Activated CD4-positive, alpha-beta T cell treated with anti-CD3 and anti-CD28 coated beads for 36 hours (primary cell): ENCODE results near the gene FRMPD4. TPM values are rescaled to one million over a fixed set of nuclear protein-coding genes. Genes with fewer than 3 reads are reported as not detected.
"Not testable (repeated sequence)": the region's sequence is repeated elsewhere in the genome, so short reads cannot be mapped to it uniquely, and the experiment has no call there.

Source experiments
- ATAC-seq: fragments of 200-7000 bp; cut with Tn5 transposase; one replicate; pipeline ENCODE4 v1.10.0; 2021; ENCODE audit warnings: mild to moderate bottlenecking, moderate library complexity
- CTCF ChIA-PET: fragments of 350-600 bp; sonication (Branson Sonifier 250); formaldehyde crosslinking; loops from one replicate; lab custom pipeline; 2021; ENCODE audit warnings: antibody characterized with exemption; lab: Charles Lee
- POLR2A ChIA-PET: fragments of 350-600 bp; sonication (Branson Sonifier 250); formaldehyde crosslinking; loops from one replicate; lab custom pipeline; 2021; ENCODE audit warnings: antibody characterized with exemption, inconsistent platforms; lab: Charles Lee
- DNase-seq: peaks from one replicate; pipeline ENCODE4 v3.0.0-alpha.2; 2020
- H3K27ac Mint-ChIP-seq: one replicate; pipeline ENCODE4 v1.8.0; 2021; ENCODE audit warnings: mixed read lengths
- H3K27me3 Mint-ChIP-seq: one replicate; pipeline ENCODE4 v1.8.0; 2021; ENCODE audit warnings: mixed read lengths
- H3K36me3 Mint-ChIP-seq: one replicate; pipeline ENCODE4 v1.8.0; 2021; ENCODE audit warnings: low read depth, mixed read lengths
- H3K4me1 Mint-ChIP-seq: one replicate; pipeline ENCODE4 v1.8.0; 2021; ENCODE audit warnings: mixed read lengths
- H3K4me3 Mint-ChIP-seq: one replicate; pipeline ENCODE4 v1.8.0; 2021; ENCODE audit warnings: mild to moderate bottlenecking, moderate library complexity, mixed read lengths
- H3K9me3 Mint-ChIP-seq: one replicate; pipeline ENCODE4 v1.8.0; 2021; ENCODE audit warnings: low read depth, mixed read lengths
- intact Hi-C, 2 experiments: fragments of 100-400 bp; cut with DNase I in 1 of 2; cut with micrococcal nuclease in 1 of 2; formaldehyde crosslinking; loops; one replicate each; pipeline versions ENCODE4 v1.14.2 to v1.15.1; 2022 to 2024; cut with DNase I, micrococcal nuclease
- total RNA-seq, 2 experiments: library from RNA; stranded (reverse); gene quantifications; one replicate each; pipeline ENCODE4 v1.2.3, GENCODE V29; 2021

FRMPD4 gene
- total RNA-seq, 2 experiments from 2014 or later: not detected

GRCh38 chrX:12149670-12150407 is 11.6 kb downstream of the FRMPD4 start:
- ATAC-seq (no peak), DNase-seq (no peak)
- Mint-ChIP-seq H3K36me3 (no peaks in the 10 kb centered on the region), H3K27me3 (no peaks in the 10 kb centered on the region), H3K9me3 (no peaks in the 10 kb centered on the region), H3K4me3 (no peak overlapping the region), H3K4me1 (no peaks in the 10 kb centered on the region), H3K27ac (no peak overlapping the region)
- POLR2A ChIA-PET: no interaction called here
- intact Hi-C loops: no loop called here
- CTCF ChIA-PET: no interaction called here

- no peaks in the 10 kb centered on the region for H3K4me1 Mint-ChIP-seq
- intact Hi-C loops: no loop called here
- CTCF ChIA-PET: no interaction called here
- no peak for ATAC-seq
- no peak overlapping the region for H3K27ac Mint-ChIP-seq
- no peak overlapping the region for H3K4me3 Mint-ChIP-seq
- DNase-seq: no peak
- POLR2A ChIA-PET: no interaction called here
- H3K27me3 Mint-ChIP-seq: no peaks in the 10 kb centered on the region
- no peaks in the 10 kb centered on the region for H3K36me3 Mint-ChIP-seq
- no peaks in the 10 kb centered on the region for H3K9me3 Mint-ChIP-seq
These were observed 15.0 kb downstream of the FRMPD4 start for GRCh38 chrX:12153317-12153716.

GRCh38 chrX:12153741-12154140 is 15.5 kb downstream of the FRMPD4 start:
- ChIA-PET CTCF (no interaction called here), POLR2A (no interaction called here)
- no peaks in the 10 kb centered on the region for H3K27me3 Mint-ChIP-seq
- ATAC-seq (no peak), DNase-seq (no peak)
- H3K4me3 Mint-ChIP-seq: no peak overlapping the region
- intact Hi-C loops: no loop called here
- no peak overlapping the region for H3K27ac Mint-ChIP-seq
- H3K4me1 Mint-ChIP-seq: no peaks in the 10 kb centered on the region
- H3K9me3 Mint-ChIP-seq: no peaks in the 10 kb centered on the region
- H3K36me3 Mint-ChIP-seq: no peaks in the 10 kb centered on the region

DNA sequence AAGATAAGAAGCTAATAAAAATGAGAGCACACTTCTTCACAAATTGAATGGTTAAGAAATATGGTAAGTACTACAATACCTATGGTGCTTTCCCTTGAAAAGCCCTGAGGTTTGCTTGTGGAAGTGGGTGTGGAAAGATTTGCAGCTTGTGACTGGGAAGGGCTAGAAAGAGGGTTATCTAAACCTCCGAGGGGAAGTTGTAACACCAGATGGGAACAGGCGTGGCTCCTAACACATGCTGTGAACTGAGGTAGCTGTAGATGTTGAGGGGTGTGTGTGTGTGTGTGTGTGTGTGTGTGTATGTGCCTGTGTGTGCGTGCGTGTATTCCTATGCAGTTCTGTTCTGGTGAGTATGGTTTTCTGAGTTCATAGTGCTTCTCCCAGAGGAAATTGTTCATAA is 21.5 kb downstream of the FRMPD4 start:
- intact Hi-C loops: no loop called here
- ChIA-PET POLR2A (no interaction called here), CTCF (no interaction called here)
- no peak for DNase-seq
- Mint-ChIP-seq H3K36me3 (no peaks in the 10 kb centered on the region), H3K9me3 (no peaks in the 10 kb centered on the region), H3K4me1 (no peaks in the 10 kb centered on the region), H3K27me3 (no peaks in the 10 kb centered on the region), H3K4me3 (no peak overlapping the region), H3K27ac (no peak overlapping the region)
- no peak for ATAC-seq

DNA sequence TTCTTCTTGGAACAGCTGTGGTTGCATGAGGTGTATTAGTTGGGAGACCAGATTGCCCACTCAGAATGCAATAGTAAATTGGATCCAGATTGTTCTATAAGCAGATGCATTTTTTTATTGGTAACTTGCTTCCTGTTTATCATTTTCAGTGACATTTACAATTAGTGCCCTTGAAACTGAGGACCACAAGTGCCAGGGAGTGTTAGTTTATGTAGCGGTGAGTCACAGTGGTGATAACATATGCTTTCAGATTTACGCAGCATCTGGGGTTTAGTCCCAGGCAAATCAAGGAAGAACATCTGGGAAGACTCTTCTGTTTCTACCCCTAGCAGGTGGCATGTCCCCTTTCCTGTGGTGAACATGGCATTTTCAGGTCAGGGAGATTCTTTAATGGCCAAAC is 24.1 kb downstream of the FRMPD4 start:
- no peaks in the 10 kb centered on the region for H3K4me1 Mint-ChIP-seq
- CTCF ChIA-PET: no interaction called here
- no peak for ATAC-seq

GRCh38 chrX:12164180-12164579 is 25.9 kb downstream of the FRMPD4 start:
- POLR2A ChIA-PET, H3K27me3 Mint-ChIP-seq, H3K36me3 Mint-ChIP-seq, H3K27ac Mint-ChIP-seq, ATAC-seq, DNase-seq, H3K4me3 Mint-ChIP-seq, H3K4me1 Mint-ChIP-seq, CTCF ChIA-PET, H3K9me3 Mint-ChIP-seq, intact Hi-C loops: not testable (repeated sequence)

More for the DNA sequence above, 24.1 kb downstream of the FRMPD4 start:
- POLR2A ChIA-PET: no interaction called here
- no peak for DNase-seq
- Mint-ChIP-seq H3K9me3 (no peaks in the 10 kb centered on the region), H3K27me3 (no peaks in the 10 kb centered on the region), H3K36me3 (no peaks in the 10 kb centered on the region), H3K27ac (no peak overlapping the region), H3K4me3 (no peak overlapping the region)
- intact Hi-C loops: no loop called here

- no peak overlapping the region for H3K4me3 Mint-ChIP-seq
- intact Hi-C loops: no loop called here
These were observed 32.5 kb downstream of the FRMPD4 start for GRCh38 chrX:12170755-12171154.

DNA sequence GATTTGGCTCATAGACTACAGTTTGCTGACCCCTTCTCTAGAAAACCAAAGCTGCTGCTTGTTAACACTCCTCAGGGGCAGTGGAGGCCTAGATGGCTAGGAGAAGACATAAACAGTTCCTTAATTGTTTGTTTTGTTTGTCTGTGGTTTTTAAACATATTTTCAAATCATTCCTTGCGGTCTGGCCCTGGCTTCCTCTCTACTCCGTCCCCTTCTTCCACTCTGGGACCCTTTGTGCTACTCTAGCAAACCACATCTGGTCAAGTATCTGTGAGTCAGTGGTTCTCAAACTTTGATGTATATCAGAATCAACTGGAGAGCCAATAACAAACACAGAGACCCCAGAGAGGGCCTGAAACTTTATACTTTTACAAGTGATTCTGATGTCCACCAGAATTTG is 36.1 kb downstream of the FRMPD4 start:
- Mint-ChIP-seq H3K27ac (no peak overlapping the region), H3K27me3 (no peaks in the 10 kb centered on the region), H3K4me1 (no peaks in the 10 kb centered on the region), H3K9me3 (no peaks in the 10 kb centered on the region), H3K36me3 (no peaks in the 10 kb centered on the region), H3K4me3 (no peak overlapping the region)
- POLR2A ChIA-PET: interaction anchor here (0.5 kb wide), 1 partner anchor 135 kb away, joined by 3 read pairs; no protein-coding TSS in a partner anchor
- intact Hi-C loops: no loop called here
- CTCF ChIA-PET: no interaction called here
- ATAC-seq (no peak), DNase-seq (no peak)

More at GRCh38 chrX:12170755-12171154, 32.5 kb downstream of the FRMPD4 start:
- no peaks in the 10 kb centered on the region for H3K27me3 Mint-ChIP-seq
- no peaks in the 10 kb centered on the region for H3K9me3 Mint-ChIP-seq
- POLR2A ChIA-PET: no interaction called here
- no peak for DNase-seq
- CTCF ChIA-PET: no interaction called here
- no peaks in the 10 kb centered on the region for H3K36me3 Mint-ChIP-seq
- ATAC-seq: no peak
- no peak overlapping the region for H3K27ac Mint-ChIP-seq
- H3K4me1 Mint-ChIP-seq: no peaks in the 10 kb centered on the region

DNA sequence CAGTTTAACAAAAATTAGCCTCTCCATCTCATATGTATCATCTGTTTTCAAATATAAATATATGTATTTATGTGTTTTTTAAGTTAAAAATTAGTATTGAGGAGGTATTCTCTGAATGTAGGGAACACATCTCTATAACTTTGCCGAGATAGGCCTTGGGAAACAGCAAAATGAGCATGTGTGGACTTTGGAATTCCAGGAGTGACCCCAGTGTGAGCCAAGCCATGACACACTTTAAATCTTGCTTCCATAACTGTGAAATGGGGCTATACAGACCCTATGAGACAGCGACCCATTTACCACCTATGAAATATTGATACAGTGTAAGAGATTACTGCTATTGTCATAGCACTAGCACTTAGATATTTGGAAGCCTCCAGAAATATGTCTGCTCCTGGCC is 58.8 kb downstream of the FRMPD4 start:
- CTCF ChIA-PET: no interaction called here
- Mint-ChIP-seq H3K27me3 (no peaks in the 10 kb centered on the region), H3K27ac (no peak overlapping the region), H3K4me3 (no peak overlapping the region), H3K36me3 (no peaks in the 10 kb centered on the region), H3K4me1 (no peaks in the 10 kb centered on the region), H3K9me3 (no peaks in the 10 kb centered on the region)
- DNase-seq: no peak
- intact Hi-C loops: no loop called here
- POLR2A ChIA-PET: no interaction called here
- ATAC-seq: no peak

- Mint-ChIP-seq H3K4me3 (no peak overlapping the region), H3K27me3 (no peaks in the 10 kb centered on the region), H3K9me3 (no peaks in the 10 kb centered on the region), H3K4me1 (no peaks in the 10 kb centered on the region), H3K27ac (no peak overlapping the region), H3K36me3 (no peaks in the 10 kb centered on the region)
- no peak for DNase-seq
- intact Hi-C loops: no loop called here
- ATAC-seq: no peak
- ChIA-PET CTCF (no interaction called here), POLR2A (no interaction called here)
These were observed 68.1 kb downstream of the FRMPD4 start for GRCh38 chrX:12206413-12206812.

GRCh38 chrX:12210196-12210815 is 72.0 kb downstream of the FRMPD4 start:
- no peaks in the 10 kb centered on the region for H3K27me3 Mint-ChIP-seq
- H3K27ac Mint-ChIP-seq: no peak overlapping the region
- no peak overlapping the region for H3K4me3 Mint-ChIP-seq
- no peaks in the 10 kb centered on the region for H3K9me3 Mint-ChIP-seq
- no peak for ATAC-seq
- no peaks in the 10 kb centered on the region for H3K36me3 Mint-ChIP-seq
- H3K4me1 Mint-ChIP-seq: no peaks in the 10 kb centered on the region
- ChIA-PET POLR2A (no interaction called here), CTCF (no interaction called here)
- intact Hi-C loops: no loop called here
- no peak for DNase-seq

GRCh38 chrX:12210971-12211370 is 72.7 kb downstream of the FRMPD4 start:
- no peaks in the 10 kb centered on the region for H3K4me1 Mint-ChIP-seq
- no peaks in the 10 kb centered on the region for H3K27me3 Mint-ChIP-seq
- DNase-seq (no peak), ATAC-seq (no peak)
- POLR2A ChIA-PET: no interaction called here
- H3K4me3 Mint-ChIP-seq: no peak overlapping the region
- H3K36me3 Mint-ChIP-seq: no peaks in the 10 kb centered on the region
- intact Hi-C loops: no loop called here
- no peaks in the 10 kb centered on the region for H3K9me3 Mint-ChIP-seq
- no peak overlapping the region for H3K27ac Mint-ChIP-seq
- CTCF ChIA-PET: no interaction called here
